IPS-NIHi11 (cell line): ENCODE results near the gene DUS1L.
"Not testable (repeated sequence)": the region's sequence is repeated elsewhere in the genome, so short reads cannot be mapped to it uniquely, and the experiment has no call there.

ENCODE experiments used
- DNase-seq: peaks from one replicate; pipeline ENCODE4 v3.0.0; 2012; ENCODE audit warnings: mixed read lengths, low spot score

Gene DUS1L

GRCh38 chr17:82039695-82040299 is 25.8 kb downstream of the DUS1L start:
- no peak for DNase-seq

GRCh38 chr17:82038796-82039409 is 26.7 kb downstream of the DUS1L start:
- not testable (repeated sequence) for DNase-seq

GRCh38 chr17:82037889-82038195 is 27.8 kb downstream of the DUS1L start:
- no peak for DNase-seq

GRCh38 chr17:82037092-82037888 is 28.3 kb downstream of the DUS1L start, which contains the start of gene DCXR:
Gene DCXR, minus strand, starts transcription at chr17:82037697. Its CDS starts 15 bp downstream, at chr17:82037682.
- DNase-seq, result peak; percentile 97

GRCh38 chr17:82036634-82037091 is 28.9 kb downstream of the DUS1L start:
- no peak for DNase-seq

- no peak for DNase-seq
Measured at GRCh38 chr17:82035956-82036633, 29.5 kb downstream of the DUS1L start.

- DNase-seq, result no peak
Measured at GRCh38 chr17:82035488-82035887, 30.1 kb downstream of the DUS1L start.

- DNase-seq, result no peak
Measured at GRCh38 chr17:82034371-82035011, 31.1 kb downstream of the DUS1L start.

GRCh38 chr17:82033359-82034085 is 32.1 kb downstream of the DUS1L start:
- no peak for DNase-seq

- DNase-seq, result peak; percentile 76
Measured at GRCh38 chr17:82031885-82032627, 33.5 kb downstream of the DUS1L start.

- peak; percentile 75 for DNase-seq
Measured at GRCh38 chr17:82031303-82031884, 34.2 kb downstream of the DUS1L start, which contains the start of gene RAC3. Gene RAC3, plus strand, starts transcription at chr17:82031678. Its CDS starts 84 bp downstream, at chr17:82031762.

- DNase-seq, result peak; percentile 89
Measured at GRCh38 chr17:82030470-82031302, 34.9 kb downstream of the DUS1L start.

- no peak for DNase-seq
Measured at GRCh38 chr17:82029990-82030469, 35.6 kb downstream of the DUS1L start.

- no peak for DNase-seq
Measured at GRCh38 chr17:82029391-82029790, 36.2 kb downstream of the DUS1L start.

- DNase-seq, result no peak
Measured at GRCh38 chr17:82028966-82029365, 36.6 kb downstream of the DUS1L start.

- DNase-seq, result no peak
Measured at GRCh38 chr17:82028246-82028645, 37.4 kb downstream of the DUS1L start.

GRCh38 chr17:82025401-82026107 is 40.0 kb downstream of the DUS1L start:
- DNase-seq, result no peak

GRCh38 chr17:82024859-82025258 is 40.7 kb downstream of the DUS1L start:
- no peak for DNase-seq
